K562 (cell line): Measurements from ENCODE around the gene TOR1A. TPM values are rescaled to one million over a fixed set of nuclear protein-coding genes. Genes with fewer than 3 reads are reported as not detected.

Experiments
- CAMTA2 ChIP-seq: fragments of 250-450 bp; sonication (Bioruptor Pico); conservative IDR thresholded peaks from 2 replicates; pipeline ENCODE4 v1.5.1; 2022
- CBX5 ChIP-seq: IDR thresholded peaks from 2 replicates; pipeline ENCODE4 v1.6.1; 2014; ENCODE audit warnings: low read depth, borderline replicate concordance
- CEBPZ ChIP-seq: fragments of 150-350 bp; IDR thresholded peaks from 2 replicates; pipeline ENCODE4 v1.6.1; 2014; ENCODE audit warnings: low read depth, mild to moderate bottlenecking, low read length, borderline replicate concordance
- CTBP1 ChIP-seq: fragments of 450-650 bp; IDR thresholded peaks from 2 replicates; pipeline ENCODE4 v1.6.1; 2016; ENCODE audit warnings: borderline replicate concordance
- DPF2 ChIP-seq: fragments of 450-650 bp; IDR thresholded peaks from 2 replicates; pipeline ENCODE4 v1.6.1; 2016
- E2F5 ChIP-seq: sonication (generic); formaldehyde crosslinking; IDR thresholded peaks from 2 replicates; pipeline ENCODE4 v1.8.0; 2022; ENCODE audit warnings: mild to moderate bottlenecking, missing genetic modification reagents
- FOSL1 ChIP-seq: fragments of 200-800 bp; sonication (Bioruptor generic); conservative IDR thresholded peaks from 2 replicates; pipeline ENCODE4 v1.6.1; 2016; ENCODE audit warnings: missing genetic modification characterization, missing compliant biosample characterization
- FOXP4 ChIP-seq: sonication (generic); formaldehyde crosslinking; IDR thresholded peaks from 2 replicates; pipeline ENCODE4 v1.8.0; 2022; ENCODE audit warnings: mild to moderate bottlenecking, missing genetic modification reagents, borderline replicate concordance
- GATA2 ChIP-seq: sonication (generic); formaldehyde crosslinking; IDR thresholded peaks from 2 replicates; pipeline ENCODE4 v1.4.0; 2020; ENCODE audit warnings: mild to moderate bottlenecking, missing genetic modification reagents
- GTF3C2 ChIP-seq: IDR thresholded peaks from 3 replicates; pipeline ENCODE4 v1.6.1; 2011; ENCODE audit warnings: borderline replicate concordance, mild to moderate bottlenecking, moderate library complexity; ENCODE audit not compliant: insufficient read length; ENCODE audit errors: extremely low read depth
- ILF3 ChIP-seq: fragments of 450-650 bp; IDR thresholded peaks from 2 replicates; pipeline ENCODE4 v1.6.1; 2018; ENCODE audit warnings: antibody characterized with exemption, mild to moderate bottlenecking, moderate library complexity, borderline replicate concordance
- MCM5 ChIP-seq: fragments of 450-650 bp; IDR thresholded peaks from 2 replicates; pipeline ENCODE4 v1.6.1; 2016; ENCODE audit warnings: low read depth
- MEF2D ChIP-seq: conservative IDR thresholded peaks from 2 replicates; pipeline ENCODE4 v1.6.1; 2016; ENCODE audit warnings: low read depth, missing genetic modification characterization, missing compliant biosample characterization
- NFATC3 ChIP-seq: fragments of 450-650 bp; IDR thresholded peaks from 2 replicates; pipeline ENCODE4 v1.6.1; 2017; ENCODE audit warnings: mild to moderate bottlenecking
- NFIC ChIP-seq: fragments of 450-650 bp; IDR thresholded peaks from 2 replicates; pipeline ENCODE4 v1.6.1; 2017; ENCODE audit warnings: mild to moderate bottlenecking, inconsistent platforms
- PHTF2 ChIP-seq: fragments of 250-450 bp; sonication (Bioruptor Pico); IDR thresholded peaks from 2 replicates; pipeline ENCODE4 v1.5.0; 2021; ENCODE audit warnings: mild to moderate bottlenecking
- TAF15 ChIP-seq: fragments of 200-400 bp; formaldehyde crosslinking; IDR thresholded peaks from 2 replicates; pipeline ENCODE4 v1.6.1; 2017; ENCODE audit warnings: mild to moderate bottlenecking, low read depth, low read length, moderate library complexity
- TBL1XR1 ChIP-seq, 2 experiments: IDR thresholded peaks; 2 replicates each; pipeline ENCODE4 v1.6.1; 2012; ENCODE audit warnings: improper control_type of control experiment in 2 of 2, low read length in 2 of 2, mild to moderate bottlenecking in 1 of 2
- ZFP30 ChIP-seq: fragments of 250-450 bp; sonication (Bioruptor Pico); IDR thresholded peaks from 2 replicates; pipeline ENCODE4 v1.8.0; 2022; ENCODE audit warnings: moderate library complexity, mild to moderate bottlenecking, inconsistent platforms, borderline replicate concordance
- ZNF165 ChIP-seq: fragments of 250-450 bp; sonication (Bioruptor Pico); IDR thresholded peaks from 2 replicates; pipeline ENCODE4 v1.4.0; 2020; ENCODE audit warnings: borderline replicate concordance
- ZNF239 ChIP-seq: fragments of 250-450 bp; sonication (Bioruptor Pico); IDR thresholded peaks from 2 replicates; pipeline ENCODE4 v1.4.0; 2020; ENCODE audit warnings: mild to moderate bottlenecking
- polyA plus RNA-seq, 8 experiments: library from polyadenylated mRNA; depleted of rRNA in 4 of 8; stranded (reverse) in 5 of 8; unstranded in 3 of 8; fragments of >200 nt; fragmentation: Nextera tagmentation in 2 of 8; fragmentation: Illumina TruSeq in 1 of 8; extraction: Ambion mirVana in 2 of 8; extraction: Trizol in 1 of 8; gene quantifications; 2 replicates each; pipeline versions ENCODE4 v1.2.1 to v1.2.3, GENCODE V29; 2011 to 2014; ENCODE audit warnings: inconsistent platforms in 1 of 8, missing spikeins in 1 of 8
- total RNA-seq, 7 experiments: library from RNA; depleted of rRNA in 6 of 7; stranded (reverse); fragments of >200 nt in 6 of 7; fragmentation: Illumina TruSeq in 2 of 7; extraction: Trizol in 2 of 7; gene quantifications; 2 replicates each; pipeline versions ENCODE4 v1.2.1 to v1.2.3, GENCODE V29; 2011 to 2021; ENCODE audit warnings: low replicate concordance in 1 of 7

TOR1A gene
- total and polyA plus RNA-seq, 9 of the 15 experiments (the other 6 are each of a cell fraction or from before 2014, with no cell fraction given) = 4.5 to 85.8 (median 51.3) TPM

- TF ChIP-seq ILF3 (no peak), CEBPZ (no peak), FOSL1 (tag) (no peak), TAF15 (no peak), PHTF2 (no peak), CTBP1 (no peak), ZNF165 (no peak), MCM5 (no peak), ZNF239 (CRISPR knock-in tag) (no peak), GTF3C2 (no peak), CBX5 (no peak), MEF2D (no peak), NFATC3 (no peak), NFIC (no peak), FOXP4 (CRISPR knock-in tag) (no peak), E2F5 (CRISPR knock-in tag) (no peak), ZFP30 (no peak), CAMTA2 (CRISPR knock-in tag) (no peak), GATA2 (CRISPR knock-in tag) (no peak), DPF2 (no peak), TBL1XR1 (IDR thresholded peaks at IDR 0.05; ENCODE audit: low read length in 2 of 2) (no peak)
Observed at GRCh38 chr9:129834489-129835127, 10.7 kb upstream of the TOR1A start (continued).
